K562 (cell line): ENCODE data around the gene PPARG. TPM values are rescaled to one million over a fixed set of nuclear protein-coding genes. Genes with fewer than 3 reads are reported as not detected.

ENCODE experiments used
- ATAC-seq: fragments of 200-7000 bp; cut with Tn5 transposase; 3 replicates; pipeline ENCODE4 v1.9.1; 2020; ENCODE audit warnings: moderate library complexity
- BruUV-seq: library from RNA; stranded (reverse); fragments of 400-500 nt; replicated peaks from 2 replicates; lab custom pipeline; 2021; lab: Mats Ljungman, UMichigan
- CTCF ChIA-PET: fragments of 300-600 bp; formaldehyde crosslinking; extraction: SDS; loops from one replicate; lab custom pipeline; 2021; ENCODE audit warnings: low intra/inter-chr PET ratio; lab: Yijun Ruan, JAX
- POLR2A ChIA-PET: fragments of 300-600, 350-650 bp; sonication (Branson Sonifier 250); formaldehyde crosslinking; extraction: SDS; loops from one replicate; lab custom pipeline; 2021; ENCODE audit warnings: antibody characterized with exemption, inconsistent platforms; lab: Yijun Ruan, JAX
- DNase-seq, 4 experiments: peaks; one replicate each; pipeline versions ENCODE4 v3.0.0 to v3.0.0-alpha.2; 2011 to 2018; ENCODE audit warnings: low spot score in 3 of 4, mixed read lengths in 3 of 4; ENCODE audit errors: extremely low read depth in 1 of 4
- FAIRE-seq: peaks from 2 replicates; lab custom pipeline; 2011; peaks lifted over from hg19 to GRCh38; lab: Jason Lieb, UNC
- H2AFZ ChIP-seq: 2 replicates; pipeline ENCODE4 v1.6.0; 2011; ENCODE audit warnings: low read depth, low read length, control low read depth, inconsistent platforms
- H3K27ac ChIP-seq: fragments of 200-600 bp; 3 replicates; pipeline ENCODE4 v1.8.0; 2011; ENCODE audit warnings: low read depth, mild to moderate bottlenecking, control low read depth, inconsistent platforms, low read length, moderate library complexity, mixed read lengths; ENCODE audit errors: extremely low read depth
- H3K27me3 ChIP-seq, 2 experiments: fragments of 300-600 bp in 1 of 2; 2 replicates in 1 of 2; 3 replicates in 1 of 2; pipeline versions ENCODE4 v1.6.0 to v1.8.0; 2011; ENCODE audit warnings: inconsistent platforms in 2 of 2, low read length in 2 of 2, mild to moderate bottlenecking in 1 of 2, mixed read lengths in 1 of 2, moderate library complexity in 1 of 2; ENCODE audit not compliant: control insufficient read depth in 2 of 2, insufficient read depth in 2 of 2
- H3K36me3 ChIP-seq: fragments of 300-600 bp; 3 replicates; pipeline ENCODE4 v1.8.0; 2011; ENCODE audit warnings: mild to moderate bottlenecking, low read length, inconsistent platforms; ENCODE audit not compliant: control insufficient read depth, insufficient read depth
- H3K4me1 ChIP-seq, 2 experiments: fragments of 200-600 bp in 1 of 2; replicated peaks in 1 of 2; 2 replicates in 1 of 2; 3 replicates in 1 of 2; pipeline versions ENCODE4 v1.5.1 to v1.8.0; 2011; ENCODE audit warnings: inconsistent platforms in 2 of 2, low read length in 2 of 2, mild to moderate bottlenecking in 1 of 2, mixed read lengths in 1 of 2, moderate library complexity in 1 of 2; ENCODE audit not compliant: control insufficient read depth in 2 of 2, insufficient read depth in 2 of 2
- H3K4me2 ChIP-seq: 2 replicates; pipeline ENCODE4 v1.6.1; 2011; ENCODE audit warnings: low read length, control low read depth, inconsistent platforms, mixed read lengths; ENCODE audit not compliant: insufficient read depth
- H3K4me3 ChIP-seq: fragments of 200-600 bp; sonication (generic), shearing (Covaris generic); 2 replicates; pipeline ENCODE4 v1.5.1; 2016; ENCODE audit warnings: control low read depth, inconsistent platforms
- H3K79me2 ChIP-seq: fragments of 200-600 bp; 3 replicates; pipeline ENCODE4 v1.8.0; 2011; ENCODE audit warnings: low read length, inconsistent platforms; ENCODE audit not compliant: control insufficient read depth, insufficient read depth
- H3K9ac ChIP-seq, 2 experiments: 2 replicates each; pipeline versions ENCODE4 v1.6.0 to v1.6.1; 2011; ENCODE audit warnings: low read depth in 2 of 2, low read length in 2 of 2, control low read depth in 1 of 2, inconsistent platforms in 1 of 2, mild to moderate bottlenecking in 1 of 2, mixed read lengths in 1 of 2; ENCODE audit not compliant: insufficient read depth in 1 of 2
- H3K9me1 ChIP-seq: one replicate; pipeline ENCODE4 v1.6.0; 2011; ENCODE audit warnings: inconsistent platforms, mild to moderate bottlenecking, low read length, moderate library complexity; ENCODE audit not compliant: control insufficient read depth, insufficient read depth
- H3K9me3 ChIP-seq: replicated peaks from 2 replicates; pipeline ENCODE4 v1.5.1; 2011; ENCODE audit warnings: low read depth, low read length, inconsistent platforms; ENCODE audit not compliant: control insufficient read depth, insufficient read depth
- H4K20me1 ChIP-seq: replicated peaks from 2 replicates; pipeline ENCODE4 v1.6.1; 2011; ENCODE audit warnings: low read length, inconsistent platforms, mixed read lengths; ENCODE audit not compliant: control insufficient read depth, insufficient read depth
- CCAR2 ChIP-seq: fragments of 200-400 bp; formaldehyde crosslinking; IDR thresholded peaks from 2 replicates; pipeline ENCODE4 v1.6.1; 2017; ENCODE audit warnings: mild to moderate bottlenecking, low read depth, low read length
- CTBP1 ChIP-seq: fragments of 450-650 bp; IDR thresholded peaks from 2 replicates; pipeline ENCODE4 v1.6.1; 2016; ENCODE audit warnings: borderline replicate concordance
- ETV1 ChIP-seq: fragments of 450-650 bp; conservative IDR thresholded peaks from 2 replicates; pipeline ENCODE4 v1.6.1; 2016; ENCODE audit warnings: missing genetic modification characterization, control low read depth, low read depth, missing compliant biosample characterization
- GTF2F1 ChIP-seq: IDR thresholded peaks from 2 replicates; pipeline ENCODE4 v1.6.1; 2011; ENCODE audit warnings: low read depth, low read length, improper control_type of control experiment
- HDAC3 ChIP-seq: fragments of 450-650 bp; IDR thresholded peaks from 2 replicates; pipeline ENCODE4 v1.6.1; 2018; ENCODE audit warnings: borderline replicate concordance, mild to moderate bottlenecking, moderate library complexity; ENCODE audit not compliant: partially characterized antibody
- KHSRP ChIP-seq: fragments of 450-650 bp; IDR thresholded peaks from 2 replicates; pipeline ENCODE4 v1.6.1; 2017
- KLF16 ChIP-seq: IDR thresholded peaks from 2 replicates; pipeline ENCODE4 v1.6.1; 2016; ENCODE audit warnings: antibody characterized with exemption
- NFATC3 ChIP-seq: fragments of 450-650 bp; IDR thresholded peaks from 2 replicates; pipeline ENCODE4 v1.6.1; 2017; ENCODE audit warnings: mild to moderate bottlenecking
- NR4A1 ChIP-seq, 2 experiments: fragments of 250-450 bp in 1 of 2; fragments of 450-650 bp in 1 of 2; sonication (Bioruptor Pico) in 1 of 2; IDR thresholded peaks; 2 replicates each; pipeline versions ENCODE4 v1.4.0 to v1.6.1; 2016 to 2020; ENCODE audit warnings: mild to moderate bottlenecking in 2 of 2, missing compliant biosample characterization in 1 of 2, missing genetic modification characterization in 1 of 2, moderate library complexity in 1 of 2
- PHF20 ChIP-seq: fragments of 450-650 bp; IDR thresholded peaks from 2 replicates; pipeline ENCODE4 v1.6.1; 2018; ENCODE audit not compliant: partially characterized antibody
- TEAD1 ChIP-seq, 2 experiments: fragments of 450-650 bp in 1 of 2; sonication (generic) in 1 of 2; formaldehyde crosslinking; IDR thresholded peaks; 2 replicates each; pipeline versions ENCODE4 v1.4.0 to v1.8.0; 2020 to 2022; ENCODE audit warnings: mild to moderate bottlenecking in 2 of 2, missing genetic modification reagents in 1 of 2
- WGBS: fragments of 100-300 bp; shearing (Covaris generic); methylation state at CpG from one replicate; pipeline ENCODE4 v1.1.6; 2016; ENCODE audit warnings: low coverage, mixed read lengths; ENCODE audit not compliant: insufficient coverage; ENCODE audit errors: missing lambda C conversion rate; 5-methylcytosine and 5-hydroxymethylcytosine counted together
- in situ Hi-C: fragments of 300-500 bp; cut with MboI; formaldehyde crosslinking; loops from 4 replicates; pipeline ENCODE4 v1.15.0; 2018; ENCODE audit warnings: inconsistent platforms, mixed read lengths
- intact Hi-C: fragments of 100-400 bp; cut with micrococcal nuclease; formaldehyde crosslinking; loops from 2 replicates; pipeline ENCODE4 v1.14.2; 2022
- polyA plus RNA-seq, 8 experiments: library from polyadenylated mRNA; depleted of rRNA in 4 of 8; stranded (reverse) in 5 of 8; unstranded in 3 of 8; fragments of >200 nt; fragmentation: Nextera tagmentation in 2 of 8; fragmentation: Illumina TruSeq in 1 of 8; extraction: Ambion mirVana in 2 of 8; extraction: Trizol in 1 of 8; gene quantifications; 2 replicates each; pipeline versions ENCODE4 v1.2.1 to v1.2.3, GENCODE V29; 2011 to 2014; ENCODE audit warnings: inconsistent platforms in 1 of 8, missing spikeins in 1 of 8
- total RNA-seq, 7 experiments: library from RNA; depleted of rRNA in 6 of 7; stranded (reverse); fragments of >200 nt in 6 of 7; fragmentation: Illumina TruSeq in 2 of 7; extraction: Trizol in 2 of 7; gene quantifications; 2 replicates each; pipeline versions ENCODE4 v1.2.1 to v1.2.3, GENCODE V29; 2011 to 2021; ENCODE audit warnings: low replicate concordance in 1 of 7
- TF ChIP-seq, protein P1 (sequence below): sonication (generic); formaldehyde crosslinking; IDR thresholded peaks from 2 replicates; pipeline ENCODE4 v1.5.0; 2020; ENCODE audit warnings: missing genetic modification reagents
- TF ChIP-seq, protein P2 (sequence below): fragments of 450-650 bp; IDR thresholded peaks from 2 replicates; pipeline ENCODE4 v1.6.1; 2016; ENCODE audit warnings: borderline replicate concordance
- TF ChIP-seq, protein P3 (sequence below), 3 experiments: fragments of 200-800 bp in 1 of 3; fragments of 250-450 bp in 1 of 3; fragments of 450-650 bp in 1 of 3; sonication (Bioruptor Pico) in 1 of 3; sonication (Bioruptor generic) in 1 of 3; formaldehyde crosslinking in 1 of 3; IDR thresholded peaks; 2 replicates each; pipeline versions ENCODE4 v1.6.1 to v1.8.0; 2016 to 2022; ENCODE audit warnings: mild to moderate bottlenecking in 2 of 3, missing genetic modification characterization in 2 of 3, missing compliant biosample characterization in 1 of 3, moderate library complexity in 1 of 3

Gene PPARG
- total and polyA plus RNA-seq, 9 of the 15 experiments (the other 6 are each of a cell fraction or from before 2014, with no cell fraction given) = not detected

DNA sequence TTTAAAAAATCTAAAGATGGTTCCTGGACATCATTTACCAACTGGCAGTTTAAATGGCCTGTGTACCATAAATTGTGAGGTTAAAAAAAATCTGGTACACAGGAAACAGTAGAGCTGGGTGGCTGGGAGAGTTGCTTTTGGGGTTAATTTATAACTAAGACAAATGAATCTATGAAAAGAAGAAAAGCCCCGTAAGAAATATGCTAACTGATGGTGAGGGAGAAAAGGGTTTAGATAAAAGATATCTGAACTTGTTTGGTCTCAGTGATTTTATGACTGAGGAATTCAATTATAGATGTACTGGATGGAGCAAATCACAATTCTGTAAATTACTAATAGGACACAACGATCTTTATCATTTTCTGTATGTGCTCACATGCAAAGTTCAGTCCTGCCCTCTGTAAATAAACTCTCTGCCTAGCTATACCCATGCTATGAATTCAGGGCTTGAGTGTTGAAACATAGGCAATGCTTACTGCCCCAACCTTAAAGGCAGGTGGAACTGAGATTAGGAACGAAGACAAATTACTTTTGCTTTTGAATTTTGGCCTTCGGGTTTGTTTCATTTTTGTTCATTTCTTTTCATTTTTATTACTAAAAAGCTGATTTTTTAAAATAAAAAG, 28.0 kb downstream of the PPARG start:
- no peak overlapping the region for H3K4me3 ChIP-seq
- WGBS = 0% methylated on average over 4 of the region's 4 CpGs
- in situ Hi-C loops (no loop called here), intact Hi-C loops (no loop called here)
- FAIRE-seq = no peak
- no peaks in the 10 kb centered on the region for H3K9me3 ChIP-seq
- no peak overlapping the region for H3K4me2 ChIP-seq
- no peak overlapping the region for H2AFZ ChIP-seq
- ChIA-PET POLR2A (no interaction called here), CTCF (no interaction called here)
- no peak for DNase-seq
- no peaks in the 10 kb centered on the region for H3K9me1 ChIP-seq
- no peaks in the 10 kb centered on the region for H4K20me1 ChIP-seq
- no peak overlapping the region for H3K27ac ChIP-seq
- no peaks in the 10 kb centered on the region for H3K79me2 ChIP-seq
- ATAC-seq = no peak
- H3K4me1 ChIP-seq = no peaks in the 10 kb centered on the region
- H3K27me3 ChIP-seq = peaks cover 0 to 5% of the 10 kb centered on the region in 2 experiments
- no TSS peak for BruUV-seq
- no peak overlapping the region for H3K9ac ChIP-seq
- H3K36me3 ChIP-seq = no peaks in the 10 kb centered on the region
- TF ChIP-seq HDAC3 (no peak), NR4A1 (CRISPR knock-in tag; IDR thresholded peaks at IDR 0.05) (no peak), NR4A1 (tag; IDR thresholded peaks at IDR 0.05) (no peak), TEAD1 (CRISPR knock-in tag; IDR thresholded peaks at IDR 0.05) (no peak), GTF2F1 (no peak), ETV1 (no peak), NFATC3 (no peak), CCAR2 (no peak), KLF16 (no peak), KHSRP (no peak), PHF20 (no peak), CTBP1 (no peak)
- TF ChIP-seq, protein P1, sequence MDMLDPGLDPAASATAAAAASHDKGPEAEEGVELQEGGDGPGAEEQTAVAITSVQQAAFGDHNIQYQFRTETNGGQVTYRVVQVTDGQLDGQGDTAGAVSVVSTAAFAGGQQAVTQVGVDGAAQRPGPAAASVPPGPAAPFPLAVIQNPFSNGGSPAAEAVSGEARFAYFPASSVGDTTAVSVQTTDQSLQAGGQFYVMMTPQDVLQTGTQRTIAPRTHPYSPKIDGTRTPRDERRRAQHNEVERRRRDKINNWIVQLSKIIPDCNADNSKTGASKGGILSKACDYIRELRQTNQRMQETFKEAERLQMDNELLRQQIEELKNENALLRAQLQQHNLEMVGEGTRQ (CRISPR knock-in tag) = no peak
- TF ChIP-seq, protein P2, sequence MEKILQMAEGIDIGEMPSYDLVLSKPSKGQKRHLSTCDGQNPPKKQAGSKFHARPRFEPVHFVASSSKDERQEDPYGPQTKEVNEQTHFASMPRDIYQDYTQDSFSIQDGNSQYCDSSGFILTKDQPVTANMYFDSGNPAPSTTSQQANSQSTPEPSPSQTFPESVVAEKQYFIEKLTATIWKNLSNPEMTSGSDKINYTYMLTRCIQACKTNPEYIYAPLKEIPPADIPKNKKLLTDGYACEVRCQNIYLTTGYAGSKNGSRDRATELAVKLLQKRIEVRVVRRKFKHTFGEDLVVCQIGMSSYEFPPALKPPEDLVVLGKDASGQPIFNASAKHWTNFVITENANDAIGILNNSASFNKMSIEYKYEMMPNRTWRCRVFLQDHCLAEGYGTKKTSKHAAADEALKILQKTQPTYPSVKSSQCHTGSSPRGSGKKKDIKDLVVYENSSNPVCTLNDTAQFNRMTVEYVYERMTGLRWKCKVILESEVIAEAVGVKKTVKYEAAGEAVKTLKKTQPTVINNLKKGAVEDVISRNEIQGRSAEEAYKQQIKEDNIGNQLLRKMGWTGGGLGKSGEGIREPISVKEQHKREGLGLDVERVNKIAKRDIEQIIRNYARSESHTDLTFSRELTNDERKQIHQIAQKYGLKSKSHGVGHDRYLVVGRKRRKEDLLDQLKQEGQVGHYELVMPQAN = no peak
- TF ChIP-seq, protein P3, sequence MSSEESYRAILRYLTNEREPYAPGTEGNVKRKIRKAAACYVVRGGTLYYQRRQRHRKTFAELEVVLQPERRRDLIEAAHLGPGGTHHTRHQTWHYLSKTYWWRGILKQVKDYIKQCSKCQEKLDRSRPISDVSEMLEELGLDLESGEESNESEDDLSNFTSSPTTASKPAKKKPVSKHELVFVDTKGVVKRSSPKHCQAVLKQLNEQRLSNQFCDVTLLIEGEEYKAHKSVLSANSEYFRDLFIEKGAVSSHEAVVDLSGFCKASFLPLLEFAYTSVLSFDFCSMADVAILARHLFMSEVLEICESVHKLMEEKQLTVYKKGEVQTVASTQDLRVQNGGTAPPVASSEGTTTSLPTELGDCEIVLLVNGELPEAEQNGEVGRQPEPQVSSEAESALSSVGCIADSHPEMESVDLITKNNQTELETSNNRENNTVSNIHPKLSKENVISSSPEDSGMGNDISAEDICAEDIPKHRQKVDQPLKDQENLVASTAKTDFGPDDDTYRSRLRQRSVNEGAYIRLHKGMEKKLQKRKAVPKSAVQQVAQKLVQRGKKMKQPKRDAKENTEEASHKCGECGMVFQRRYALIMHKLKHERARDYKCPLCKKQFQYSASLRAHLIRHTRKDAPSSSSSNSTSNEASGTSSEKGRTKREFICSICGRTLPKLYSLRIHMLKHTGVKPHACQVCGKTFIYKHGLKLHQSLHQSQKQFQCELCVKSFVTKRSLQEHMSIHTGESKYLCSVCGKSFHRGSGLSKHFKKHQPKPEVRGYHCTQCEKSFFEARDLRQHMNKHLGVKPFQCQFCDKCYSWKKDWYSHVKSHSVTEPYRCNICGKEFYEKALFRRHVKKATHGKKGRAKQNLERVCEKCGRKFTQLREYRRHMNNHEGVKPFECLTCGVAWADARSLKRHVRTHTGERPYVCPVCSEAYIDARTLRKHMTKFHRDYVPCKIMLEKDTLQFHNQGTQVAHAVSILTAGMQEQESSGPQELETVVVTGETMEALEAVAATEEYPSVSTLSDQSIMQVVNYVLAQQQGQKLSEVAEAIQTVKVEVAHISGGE (CRISPR knock-in tag; IDR thresholded peaks at IDR 0.05) = no peak
